ENCODE measurements around the gene COX8C.
"Not testable (repeated sequence)": the region's sequence is repeated elsewhere in the genome, so short reads cannot be mapped to it uniquely, and the experiment has no call there.

COX8C gene

GRCh38 chr14:93379831-93380230, 32.8 kb downstream of the COX8C start:
- DNase-seq = no peak

GRCh38 chr14:93381644-93382043, 34.7 kb downstream of the COX8C start:
- DNase-seq = no peak

GRCh38 chr14:93384256-93384655, 37.3 kb downstream of the COX8C start:
- not testable (repeated sequence) for DNase-seq

- no peak for DNase-seq
These were observed 48.2 kb downstream of the COX8C start for GRCh38 chr14:93395231-93395630.

- no peak for DNase-seq
These were observed 49.5 kb downstream of the COX8C start for GRCh38 chr14:93396456-93396855.
